ENCODE results near the gene SYCP1. TPM values are rescaled to one million over a fixed set of nuclear protein-coding genes. Genes with fewer than 3 reads are reported as not detected.
"Not testable (repeated sequence)": the region's sequence is repeated elsewhere in the genome, so short reads cannot be mapped to it uniquely, and the experiment has no call there.

SYCP1 gene
- total RNA-seq, 4 donors from 2014 or later = not detected

DNA sequence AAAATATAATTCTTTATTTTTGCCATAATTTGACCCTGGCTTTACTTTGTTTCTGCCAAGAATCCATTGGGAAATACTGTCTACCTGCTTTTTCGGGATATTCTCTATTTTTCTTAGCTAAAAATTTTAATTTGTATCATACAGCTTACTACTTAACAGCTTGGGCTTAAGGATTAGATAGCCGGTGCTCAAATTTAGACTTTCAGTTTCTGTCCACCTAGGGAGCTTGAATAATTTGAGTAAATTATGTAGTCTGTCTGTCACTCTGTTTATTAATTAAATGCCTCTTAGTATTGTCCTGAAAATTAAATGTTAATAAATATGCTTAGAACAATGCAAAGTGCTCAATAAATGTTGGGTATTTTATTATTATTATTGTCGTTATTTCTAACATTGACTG is 6.7 kb downstream of the SYCP1 start:
- no peak for TF ChIP-seq POLR2A (IDR thresholded peaks at IDR 0.05)
- TF ChIP-seq, protein P1, sequence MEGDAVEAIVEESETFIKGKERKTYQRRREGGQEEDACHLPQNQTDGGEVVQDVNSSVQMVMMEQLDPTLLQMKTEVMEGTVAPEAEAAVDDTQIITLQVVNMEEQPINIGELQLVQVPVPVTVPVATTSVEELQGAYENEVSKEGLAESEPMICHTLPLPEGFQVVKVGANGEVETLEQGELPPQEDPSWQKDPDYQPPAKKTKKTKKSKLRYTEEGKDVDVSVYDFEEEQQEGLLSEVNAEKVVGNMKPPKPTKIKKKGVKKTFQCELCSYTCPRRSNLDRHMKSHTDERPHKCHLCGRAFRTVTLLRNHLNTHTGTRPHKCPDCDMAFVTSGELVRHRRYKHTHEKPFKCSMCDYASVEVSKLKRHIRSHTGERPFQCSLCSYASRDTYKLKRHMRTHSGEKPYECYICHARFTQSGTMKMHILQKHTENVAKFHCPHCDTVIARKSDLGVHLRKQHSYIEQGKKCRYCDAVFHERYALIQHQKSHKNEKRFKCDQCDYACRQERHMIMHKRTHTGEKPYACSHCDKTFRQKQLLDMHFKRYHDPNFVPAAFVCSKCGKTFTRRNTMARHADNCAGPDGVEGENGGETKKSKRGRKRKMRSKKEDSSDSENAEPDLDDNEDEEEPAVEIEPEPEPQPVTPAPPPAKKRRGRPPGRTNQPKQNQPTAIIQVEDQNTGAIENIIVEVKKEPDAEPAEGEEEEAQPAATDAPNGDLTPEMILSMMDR (IDR thresholded peaks at IDR 0.05) = no peak
- H3K4me1 ChIP-seq = no peaks in the 10 kb centered on the region
- H3K27me3 ChIP-seq = no peaks in the 10 kb centered on the region
- H3K27ac ChIP-seq = no peak overlapping the region
- DNase-seq = no peak
- no peaks in the 10 kb centered on the region for H3K9me3 ChIP-seq
- no peaks in the 10 kb centered on the region for H3K36me3 ChIP-seq
- H3K4me3 ChIP-seq = no peak overlapping the region

DNA sequence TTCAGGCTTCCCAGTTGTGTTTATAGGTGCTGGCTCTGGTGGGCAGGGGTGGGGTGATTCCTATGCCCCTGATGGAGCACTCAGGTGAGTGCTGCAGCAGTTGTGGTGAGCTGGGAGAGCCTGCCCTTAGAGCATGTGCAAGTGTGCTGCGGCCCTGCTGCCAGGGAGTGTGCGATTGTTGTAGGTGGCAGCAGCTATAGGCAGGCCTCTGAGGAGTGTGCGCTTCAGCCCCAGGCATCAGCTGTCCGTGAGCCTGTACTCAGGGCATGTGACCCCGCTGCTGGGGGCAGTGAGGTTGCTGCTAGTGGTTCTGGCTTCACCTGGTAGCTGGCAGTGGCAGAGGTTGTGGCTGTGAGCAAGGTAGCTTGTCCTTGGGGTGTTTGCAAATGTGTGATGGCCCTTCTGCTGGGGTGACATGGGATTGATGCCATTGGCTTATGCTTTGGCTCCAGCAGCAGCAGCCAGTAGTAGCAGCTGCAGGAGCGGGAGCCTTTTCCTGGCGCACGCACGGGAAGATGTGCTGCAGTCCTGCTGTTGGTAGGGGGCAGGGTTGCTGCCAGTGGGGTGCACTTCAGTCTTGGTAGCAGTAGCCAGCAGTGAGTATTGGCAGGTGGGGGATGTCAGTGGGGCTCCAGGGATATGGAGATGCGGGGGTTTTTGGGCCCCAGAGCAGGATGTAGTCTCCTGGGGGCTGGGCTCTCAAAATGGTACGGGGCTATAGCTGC is 37.7 kb downstream of the SYCP1 start:
- no peak for TF ChIP-seq POLR2A (IDR thresholded peaks at IDR 0.05)
- TF ChIP-seq, protein P1 (IDR thresholded peaks at IDR 0.05) = no peak
- Histone ChIP-seq H3K4me1 (no peaks in the 10 kb centered on the region), H3K27ac (no peak overlapping the region), H3K36me3 (no peaks in the 10 kb centered on the region), H3K9me3 (no peaks in the 10 kb centered on the region), H3K4me3 (no peak overlapping the region), H3K27me3 (no peaks in the 10 kb centered on the region)
- no peak for DNase-seq

DNA sequence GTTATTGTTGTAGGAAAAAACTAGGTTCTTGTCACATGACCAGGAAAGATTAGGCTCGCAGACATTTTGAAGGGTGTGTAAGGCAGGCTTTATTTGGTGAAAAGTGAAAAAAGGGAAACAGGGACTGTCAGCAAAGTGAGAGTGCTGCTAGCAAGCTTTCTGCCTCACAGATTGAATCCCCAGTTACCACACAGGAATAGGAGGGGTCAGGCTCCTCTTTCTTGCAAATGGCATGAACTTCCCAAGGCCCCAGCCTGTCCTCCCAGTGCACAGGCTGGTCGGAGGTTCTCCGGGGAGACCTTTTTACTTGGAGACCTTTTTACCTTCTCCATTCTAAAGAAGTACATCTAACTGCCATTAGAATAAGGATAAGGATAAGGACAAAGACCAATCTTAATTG is 42.1 kb downstream of the SYCP1 start:
- no peaks in the 10 kb centered on the region for H3K9me3 ChIP-seq
- H3K4me1 ChIP-seq = no peaks in the 10 kb centered on the region
- no peaks in the 10 kb centered on the region for H3K27me3 ChIP-seq
- no peak overlapping the region for H3K4me3 ChIP-seq
- no peak overlapping the region for H3K27ac ChIP-seq
- H3K36me3 ChIP-seq = no peaks in the 10 kb centered on the region
- no peak for DNase-seq
- TF ChIP-seq POLR2A (IDR thresholded peaks at IDR 0.05) = no peak
- TF ChIP-seq, protein P1 (IDR thresholded peaks at IDR 0.05) = no peak

DNA sequence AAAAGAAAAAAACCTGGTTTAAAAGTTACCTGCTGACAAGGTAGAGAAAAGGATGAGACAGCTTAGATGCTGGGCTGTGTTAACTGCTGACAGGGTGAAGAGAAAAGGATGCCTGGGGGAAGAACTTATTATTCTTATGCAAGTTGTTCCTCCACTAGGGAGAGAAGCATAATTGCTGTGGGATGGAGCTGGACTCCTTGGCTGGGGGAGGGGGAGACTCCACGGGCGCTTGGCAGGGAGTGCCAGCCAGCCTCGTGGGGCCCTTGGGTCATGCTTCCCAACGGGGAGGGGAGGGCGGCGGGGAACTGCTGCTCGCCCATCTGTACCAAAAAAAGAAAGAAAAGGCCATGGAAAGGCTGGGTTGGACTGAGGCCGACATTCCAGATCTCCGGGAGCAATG is 47.2 kb downstream of the SYCP1 start:
- DNase-seq = no peak

DNA sequence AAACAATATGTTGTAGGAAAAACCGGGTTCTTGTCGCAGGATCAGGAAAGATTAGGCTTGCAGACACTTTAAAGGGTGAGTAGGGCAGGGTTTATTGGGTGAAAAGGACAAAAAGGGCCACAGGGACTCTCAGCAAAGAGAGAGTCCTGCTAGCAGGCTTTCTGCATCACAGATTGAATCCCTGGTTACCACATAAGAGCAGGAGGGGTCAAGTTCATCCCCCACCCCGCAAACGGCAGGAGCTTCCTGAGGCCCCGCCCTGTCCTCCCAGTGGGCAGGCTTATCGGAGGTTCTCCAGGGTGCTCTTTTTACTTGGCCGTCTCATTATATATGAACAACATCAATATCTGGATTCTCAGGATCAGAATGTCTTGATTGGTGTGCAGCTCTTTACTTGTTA is 47.7 kb downstream of the SYCP1 start:
- no peak for DNase-seq
- Histone ChIP-seq H3K4me3 (no peak overlapping the region), H3K27ac (no peak overlapping the region), H3K27me3 (no peaks in the 10 kb centered on the region), H3K36me3 (no peaks in the 10 kb centered on the region), H3K4me1 (no peaks in the 10 kb centered on the region), H3K9me3 (no peaks in the 10 kb centered on the region)
- no peak for TF ChIP-seq POLR2A (IDR thresholded peaks at IDR 0.05)

More for the DNA sequence above, 47.2 kb downstream of the SYCP1 start:
- Histone ChIP-seq H3K4me1 (no peaks in the 10 kb centered on the region), H3K27me3 (no peaks in the 10 kb centered on the region), H3K27ac (no peak overlapping the region), H3K36me3 (no peaks in the 10 kb centered on the region), H3K4me3 (no peak overlapping the region), H3K9me3 (no peaks in the 10 kb centered on the region)
- TF ChIP-seq, protein P1 (IDR thresholded peaks at IDR 0.05) = no peak

DNA sequence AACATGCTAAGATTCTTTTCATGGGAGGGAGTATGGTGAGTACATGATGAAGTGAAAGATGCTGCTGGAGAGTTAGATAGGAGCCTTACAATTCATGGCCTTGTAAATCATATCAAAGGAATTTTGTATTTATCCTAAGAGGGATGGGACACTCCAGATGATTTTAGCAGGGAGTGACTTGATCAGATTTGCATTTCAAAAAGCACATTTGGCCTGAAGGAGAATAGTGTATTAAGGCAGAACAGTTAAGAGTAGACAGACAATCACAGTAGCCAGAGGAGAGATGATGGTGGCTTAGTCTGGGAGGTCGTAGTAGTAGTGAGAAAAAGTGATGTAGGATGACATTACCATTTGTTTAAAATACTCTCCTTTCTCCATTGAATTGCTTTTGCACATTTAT is 48.8 kb downstream of the SYCP1 start:
- Histone ChIP-seq H3K9me3 (no peaks in the 10 kb centered on the region), H3K27ac (no peak overlapping the region), H3K27me3 (no peaks in the 10 kb centered on the region), H3K36me3 (no peaks in the 10 kb centered on the region), H3K4me1 (no peaks in the 10 kb centered on the region), H3K4me3 (no peak overlapping the region)
- TF ChIP-seq, protein P1 (IDR thresholded peaks at IDR 0.05) = no peak
- TF ChIP-seq POLR2A (IDR thresholded peaks at IDR 0.05) = no peak
- no peak for DNase-seq

DNA sequence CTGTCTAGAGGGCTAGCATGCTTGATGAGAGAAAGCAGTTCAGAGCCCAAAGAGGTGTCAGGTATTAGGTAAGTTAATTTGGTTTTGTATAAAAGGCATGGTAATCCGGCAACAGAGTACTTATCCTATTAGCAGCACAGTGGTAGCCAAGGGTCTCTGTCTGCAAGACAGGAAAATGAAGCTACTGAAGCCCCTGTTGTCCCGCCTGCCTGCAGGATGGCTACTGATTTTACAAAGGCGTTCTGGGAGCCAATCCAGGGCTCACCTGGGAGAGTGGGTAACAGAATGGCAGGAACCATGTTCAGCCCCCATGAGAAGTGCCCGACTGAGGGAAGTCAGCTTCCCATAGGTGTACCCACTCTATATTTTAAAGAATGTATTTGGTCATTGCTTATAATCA is 61.1 kb downstream of the SYCP1 start:
- not testable (repeated sequence) for H3K4me3 ChIP-seq, H3K4me1 ChIP-seq, DNase-seq, H3K36me3 ChIP-seq, H3K9me3 ChIP-seq, H3K27ac ChIP-seq, H3K27me3 ChIP-seq
